HFFc6 (cell line): ENCODE measurements around the gene AKAP13. TPM values are rescaled to one million over a fixed set of nuclear protein-coding genes. Genes with fewer than 3 reads are reported as not detected.

Experiments used
- DNase-seq: peaks from one replicate; pipeline ENCODE4 v3.0.0-alpha.2; 2018
- H3K27ac Mint-ChIP-seq: 2 replicates; pipeline ENCODE4 v1.8.0; 2020; ENCODE audit warnings: mild to moderate bottlenecking, mixed read lengths
- H3K27me3 Mint-ChIP-seq: 2 replicates; pipeline ENCODE4 v1.8.0; 2021; ENCODE audit warnings: mild to moderate bottlenecking, moderate library complexity, mixed read lengths; ENCODE audit not compliant: insufficient read depth
- H3K36me3 Mint-ChIP-seq: 2 replicates; pipeline ENCODE4 v1.8.0; 2021; ENCODE audit warnings: low read depth, mixed read lengths
- H3K4me1 Mint-ChIP-seq: 2 replicates; pipeline ENCODE4 v1.8.0; 2020; ENCODE audit warnings: low read depth, mixed read lengths
- H3K4me3 Mint-ChIP-seq: 2 replicates; pipeline ENCODE4 v1.8.0; 2020; ENCODE audit warnings: mild to moderate bottlenecking, moderate library complexity, mixed read lengths
- H3K9me3 Mint-ChIP-seq: 2 replicates; pipeline ENCODE4 v1.8.0; 2020; ENCODE audit warnings: mild to moderate bottlenecking, mixed read lengths
- CTCF ChIP-seq: fragments of 200-600 bp; sonication (generic); IDR thresholded peaks from 2 replicates; pipeline ENCODE4 v1.5.0; 2021; ENCODE audit warnings: antibody characterized with exemption, mild to moderate bottlenecking
- total RNA-seq, 6 experiments: library from RNA; stranded (reverse); fragmentation: NEBNext Ultra II Directional; extraction: Animal tissue kit (Norgen Biotek cat#: 25700); gene quantifications; 2 replicates in 1 of 6; 3 replicates in 5 of 6; pipeline ENCODE4 v1.2.3, GENCODE V29; 2021

The AKAP13 gene
- total RNA-seq, 6 experiments from 2014 or later, result 29.0 to 51.3 (median 35.6) TPM

DNA sequence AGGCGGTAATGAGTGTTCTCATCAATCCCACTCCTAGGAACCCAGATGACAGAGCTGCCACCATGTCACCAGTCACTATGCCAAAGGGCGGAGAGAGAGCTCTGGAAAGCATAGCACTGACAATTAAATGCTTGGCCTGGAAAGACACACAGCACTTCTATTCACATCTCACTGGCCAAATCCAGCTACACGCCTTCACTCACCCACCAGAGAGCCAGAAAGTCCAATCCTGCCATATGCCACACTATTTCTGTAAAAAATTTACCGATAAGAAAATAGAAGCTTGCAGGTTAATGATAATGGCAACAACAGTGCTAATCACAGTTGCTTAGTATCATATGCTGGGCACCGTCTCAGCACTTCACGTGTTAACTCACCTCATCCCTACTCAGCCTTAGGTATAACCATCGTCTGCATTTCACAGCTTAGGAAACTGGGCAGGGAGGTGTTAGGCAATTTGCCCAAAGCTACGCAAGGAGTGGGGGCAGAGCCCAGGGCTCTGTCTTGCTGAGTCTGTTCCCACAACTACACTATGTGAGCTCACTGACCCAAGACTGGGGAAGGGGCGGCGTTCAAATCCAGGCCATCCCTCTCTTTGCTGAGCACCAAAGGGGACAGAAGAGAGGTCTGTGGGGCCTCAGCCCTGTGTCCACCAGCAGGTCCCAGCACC, 397.8 kb downstream of the AKAP13 start:
- no peak for DNase-seq
- H3K27me3 Mint-ChIP-seq, result no peaks in the 10 kb centered on the region; the same call in 1 of the 2 replicates
- H3K36me3 Mint-ChIP-seq, result no peaks in the 10 kb centered on the region
- no peak overlapping the region for H3K4me3 Mint-ChIP-seq
- H3K9me3 Mint-ChIP-seq, result no peaks in the 10 kb centered on the region
- no peak for TF ChIP-seq CTCF
- H3K27ac Mint-ChIP-seq, result no peak overlapping the region
- no peaks in the 10 kb centered on the region for H3K4me1 Mint-ChIP-seq

- Mint-ChIP-seq H3K9me3 (no peaks in the 10 kb centered on the region), H3K27me3 (no peaks in the 10 kb centered on the region; the same call in 1 of the 2 replicates), H3K27ac (no peak overlapping the region), H3K36me3 (no peaks in the 10 kb centered on the region), H3K4me1 (no peaks in the 10 kb centered on the region), H3K4me3 (no peak overlapping the region)
- no peak for TF ChIP-seq CTCF
- DNase-seq, result no peak
Measured at GRCh38 chr15:85779249-85779648, 398.8 kb downstream of the AKAP13 start.

- H3K27me3 Mint-ChIP-seq, result no peaks in the 10 kb centered on the region; the same call in 1 of the 2 replicates
- TF ChIP-seq CTCF, result no peak
- no peak overlapping the region for H3K4me3 Mint-ChIP-seq
- no peak for DNase-seq
- H3K9me3 Mint-ChIP-seq, result no peaks in the 10 kb centered on the region
- peaks cover 4% of the 10 kb centered on the region for H3K4me1 Mint-ChIP-seq
- H3K36me3 Mint-ChIP-seq, result no peaks in the 10 kb centered on the region
- no peak overlapping the region for H3K27ac Mint-ChIP-seq
Measured at GRCh38 chr15:85780225-85780985, 400.0 kb downstream of the AKAP13 start.

DNA sequence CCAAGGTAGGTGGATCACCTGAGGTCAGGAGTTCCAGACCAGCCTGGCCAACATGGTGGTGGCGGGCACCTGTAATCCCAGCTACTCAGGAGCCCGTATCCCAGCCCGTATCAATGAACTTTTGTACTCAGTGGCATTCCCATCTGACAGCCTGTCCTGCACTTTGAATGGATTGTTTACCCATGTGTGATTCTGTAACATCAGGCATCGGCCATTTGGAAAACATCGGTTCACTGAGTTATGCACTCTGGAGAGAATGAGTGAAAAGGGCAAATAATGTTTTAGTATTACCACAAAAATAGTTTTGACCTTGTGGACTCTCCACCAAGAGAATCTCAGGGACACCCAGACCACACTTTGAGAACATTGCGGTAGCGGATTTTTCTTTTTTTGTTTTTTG, 400.7 kb downstream of the AKAP13 start:
- no peak for DNase-seq
- Mint-ChIP-seq H3K9me3 (no peaks in the 10 kb centered on the region), H3K27ac (no peak overlapping the region), H3K27me3 (no peaks in the 10 kb centered on the region; the same call in 1 of the 2 replicates), H3K36me3 (no peaks in the 10 kb centered on the region), H3K4me1 (peaks cover 11% of the 10 kb centered on the region), H3K4me3 (no peak overlapping the region)
- TF ChIP-seq CTCF, result no peak

DNA sequence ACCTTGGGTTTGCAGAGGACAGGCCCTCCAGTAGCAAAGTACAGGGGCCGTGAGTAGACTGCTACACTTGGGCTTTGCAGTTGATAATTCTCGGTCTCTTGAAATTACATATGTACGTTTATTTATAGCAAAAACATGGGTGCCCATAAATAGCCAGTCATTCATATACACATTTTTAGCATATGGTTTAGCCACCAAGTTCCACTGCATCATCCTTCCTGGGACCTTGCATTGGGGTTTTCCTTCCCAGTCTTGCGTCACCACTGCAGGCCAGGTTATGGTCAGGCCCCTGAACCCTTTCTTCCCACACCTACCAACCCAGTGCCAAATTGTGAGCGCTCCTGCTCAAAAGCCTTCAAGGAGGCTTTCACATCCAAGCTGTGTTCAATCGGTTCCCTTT, 401.7 kb downstream of the AKAP13 start:
- Mint-ChIP-seq H3K4me1 (peaks cover 18% of the 10 kb centered on the region), H3K27ac (no peak overlapping the region), H3K4me3 (no peak overlapping the region), H3K36me3 (no peaks in the 10 kb centered on the region), H3K9me3 (no peaks in the 10 kb centered on the region), H3K27me3 (no peaks in the 10 kb centered on the region; the same call in 1 of the 2 replicates)
- no peak for TF ChIP-seq CTCF
- no peak for DNase-seq
